ENCODE data around the gene LEF1. TPM values are rescaled to one million over a fixed set of nuclear protein-coding genes. Genes with fewer than 3 reads are reported as not detected.

LEF1 gene
- total and polyA plus RNA-seq, 2 donors (not counting 3 experiments of a cell fraction or from before 2014, with no cell fraction given), result 0.46 TPM; not detected in 1

DNA sequence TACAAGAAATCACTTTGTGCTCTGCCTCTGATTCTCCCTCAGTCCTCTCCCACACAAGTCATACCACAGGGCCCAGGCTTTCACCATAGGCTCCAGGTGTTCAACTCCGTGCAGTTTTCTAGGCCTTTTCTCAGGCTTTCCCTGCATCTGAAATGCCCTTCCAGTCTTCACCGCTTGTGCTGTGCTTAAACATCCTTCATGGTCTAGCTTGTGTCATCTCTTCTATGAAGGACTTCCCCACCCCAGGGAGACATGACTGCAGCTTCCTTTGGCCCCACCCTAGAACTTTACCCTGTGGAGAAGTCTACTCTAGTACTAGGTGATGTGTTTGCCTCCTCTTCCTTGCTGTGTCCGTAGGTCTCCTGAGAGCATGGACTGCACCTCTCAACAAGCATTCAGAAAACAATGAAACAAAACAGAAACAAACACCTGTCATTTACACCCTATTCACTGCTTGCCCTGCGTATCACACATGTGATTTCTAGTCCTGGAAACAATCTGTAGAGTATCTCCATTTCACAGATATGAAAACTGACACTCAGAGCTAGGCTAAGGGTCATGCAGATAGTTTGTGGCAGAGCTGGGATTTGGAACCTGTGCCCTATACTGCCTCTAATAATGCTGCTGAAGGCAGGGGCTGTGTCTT lies 22.7 kb upstream of the LEF1 start:
- Histone ChIP-seq H3K4me3 (replicated peaks in 1 of 3; ENCODE audit: insufficient read depth in 1 of 3, low read depth in 1 of 3, low read length in 3 of 3) (no peak overlapping the region), H2AFZ (ENCODE audit: low read depth, low read length) (no peak overlapping the region), H3K4me2 (ENCODE audit: insufficient read depth, low read length) (no peak overlapping the region), H4K20me1 (replicated peaks; ENCODE audit: control insufficient read depth, extremely low read depth, insufficient read depth, low read length) (no peaks in the 10 kb centered on the region), H3K79me2 (ENCODE audit: control insufficient read depth, insufficient read depth, low read length) (no peaks in the 10 kb centered on the region), H3K9me1 (replicated peaks; ENCODE audit: control insufficient read depth, extremely low read depth, insufficient read depth, low read length) (no peaks in the 10 kb centered on the region), H3K9me3 (replicated peaks; ENCODE audit: control insufficient read depth, insufficient read depth, low read length) (no peaks in the 10 kb centered on the region), H3K4me1 (ENCODE audit: control insufficient read depth, extremely low read depth, insufficient read depth, low read length) (no peaks in the 10 kb centered on the region), H3K27me3 (ENCODE audit: control insufficient read depth in 2 of 2, insufficient read depth in 2 of 2, low read length in 2 of 2) (peaks cover 0 to 3% of the 10 kb centered on the region in 2 experiments), H3K36me3 (ENCODE audit: control insufficient read depth in 2 of 2, extremely low read depth in 1 of 2, insufficient read depth in 2 of 2, low read length in 2 of 2) (no peaks in the 10 kb centered on the region), H3K9ac (replicated peaks; ENCODE audit: extremely low read depth, insufficient read depth, low read length) (no peak overlapping the region), H3K27ac (ENCODE audit: insufficient read depth, low read depth, low read length) (no peak overlapping the region)
- BruUV-seq (replicated peaks), result no TSS peak
- FAIRE-seq (no peak), DNase-seq (ENCODE audit: low read depth, low spot score) (no peak)
- POLR2A ChIA-PET, result no interaction called here
- dilution Hi-C loops (cut with MboI; ENCODE audit: extremely low pct_ligation_motif_present, low sequenced_read_pairs), result no loop called here
- TF ChIP-seq, protein P1, sequence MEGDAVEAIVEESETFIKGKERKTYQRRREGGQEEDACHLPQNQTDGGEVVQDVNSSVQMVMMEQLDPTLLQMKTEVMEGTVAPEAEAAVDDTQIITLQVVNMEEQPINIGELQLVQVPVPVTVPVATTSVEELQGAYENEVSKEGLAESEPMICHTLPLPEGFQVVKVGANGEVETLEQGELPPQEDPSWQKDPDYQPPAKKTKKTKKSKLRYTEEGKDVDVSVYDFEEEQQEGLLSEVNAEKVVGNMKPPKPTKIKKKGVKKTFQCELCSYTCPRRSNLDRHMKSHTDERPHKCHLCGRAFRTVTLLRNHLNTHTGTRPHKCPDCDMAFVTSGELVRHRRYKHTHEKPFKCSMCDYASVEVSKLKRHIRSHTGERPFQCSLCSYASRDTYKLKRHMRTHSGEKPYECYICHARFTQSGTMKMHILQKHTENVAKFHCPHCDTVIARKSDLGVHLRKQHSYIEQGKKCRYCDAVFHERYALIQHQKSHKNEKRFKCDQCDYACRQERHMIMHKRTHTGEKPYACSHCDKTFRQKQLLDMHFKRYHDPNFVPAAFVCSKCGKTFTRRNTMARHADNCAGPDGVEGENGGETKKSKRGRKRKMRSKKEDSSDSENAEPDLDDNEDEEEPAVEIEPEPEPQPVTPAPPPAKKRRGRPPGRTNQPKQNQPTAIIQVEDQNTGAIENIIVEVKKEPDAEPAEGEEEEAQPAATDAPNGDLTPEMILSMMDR (IDR thresholded peaks at IDR 0.05; ENCODE audit: extremely low read depth in 1 of 2, insufficient read depth in 1 of 2, low read depth in 1 of 2, low read length in 2 of 2), result no peak
- TF ChIP-seq MYC (IDR thresholded peaks at IDR 0.05; ENCODE audit: low read depth, low read length) (no peak), GATA2 (IDR thresholded peaks at IDR 0.05; ENCODE audit: insufficient read depth, insufficient read length, low read depth, low read length) (no peak), POLR2A (IDR thresholded peaks at IDR 0.05; ENCODE audit: low read depth, low read length) (no peak), JUN (IDR thresholded peaks at IDR 0.05; ENCODE audit: borderline replicate concordance, insufficient read depth, insufficient read length, low read depth) (no peak), EZH2 (IDR thresholded peaks at IDR 0.05; ENCODE audit: borderline replicate concordance, low read depth, low read length, severe bottlenecking) (no peak), FOS (IDR thresholded peaks at IDR 0.05; ENCODE audit: borderline replicate concordance, insufficient read depth, low read length) (no peak), MAX (IDR thresholded peaks at IDR 0.05; ENCODE audit: insufficient read depth, insufficient read length) (no peak), POLR2AphosphoS5 (IDR thresholded peaks at IDR 0.05; ENCODE audit: insufficient read depth, low read depth, low read length) (no peak)
- intact Hi-C loops (cut with micrococcal nuclease), result no loop called here
- CTCF ChIA-PET, result no interaction called here

Measured in endothelial cell of umbilical vein (primary cell).